Hematopoietic multipotent progenitor cell treated with erythropoietin and hydrocortisone succinate and interleukin-3 and kit ligand, for 4 days (in vitro differentiated cells): Measurements from ENCODE around the gene AGPAT3.
A peak's percentile ranks its signal among the peaks of the same experiment; 100 is the strongest.
"Not testable (repeated sequence)": the region's sequence is repeated elsewhere in the genome, so short reads cannot be mapped to it uniquely, and the experiment has no call there.

Experiments used
- DNase-seq: peaks from one replicate; pipeline ENCODE4 v3.0.0-alpha.2; 2015

AGPAT3 gene

DNA sequence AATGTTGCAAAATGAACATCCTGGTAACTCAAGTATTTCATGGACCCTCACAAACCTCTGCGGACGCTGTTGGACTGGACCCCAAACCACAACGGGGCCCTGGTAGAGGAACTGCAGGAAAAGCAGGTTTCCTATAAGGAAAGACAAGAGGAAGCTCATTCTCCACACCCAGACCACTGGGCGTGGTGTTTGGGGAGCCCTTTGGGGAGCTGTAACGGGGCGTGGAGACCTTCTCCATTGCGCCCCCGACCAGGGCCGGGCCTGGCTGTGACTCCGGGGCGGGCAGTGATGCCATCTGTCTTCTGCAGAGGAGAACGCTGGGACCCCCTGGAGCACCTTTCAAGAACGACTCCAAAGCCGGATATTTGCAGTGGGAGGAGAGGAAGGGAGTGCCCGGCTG is 30.0 kb upstream of the AGPAT3 start:
- peak; percentile 51 for DNase-seq

DNA sequence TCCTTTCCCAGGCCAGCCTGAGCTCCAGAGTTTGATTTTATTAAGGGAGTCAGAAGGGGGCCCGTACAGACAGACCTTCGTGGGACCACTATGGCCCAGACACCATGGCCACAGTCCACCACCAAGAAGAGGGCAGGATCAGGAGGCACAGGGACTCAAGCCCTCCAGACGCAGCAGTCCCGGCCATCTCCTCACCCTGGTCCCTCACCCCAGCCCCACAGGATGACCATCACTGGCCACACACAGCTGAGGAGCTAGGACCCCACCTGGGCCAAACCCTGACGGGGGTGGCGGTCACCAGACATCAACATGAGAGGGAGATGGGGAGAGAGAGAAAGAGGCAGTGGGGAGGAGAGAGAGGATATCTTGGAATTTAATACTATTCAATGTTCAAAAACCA is 29.2 kb upstream of the AGPAT3 start:
- no peak for DNase-seq

GRCh38 chr21:43836616-43837015 is 28.4 kb upstream of the AGPAT3 start:
- DNase-seq = no peak

GRCh38 chr21:43840259-43840658 is 24.8 kb upstream of the AGPAT3 start:
- DNase-seq = no peak

DNA sequence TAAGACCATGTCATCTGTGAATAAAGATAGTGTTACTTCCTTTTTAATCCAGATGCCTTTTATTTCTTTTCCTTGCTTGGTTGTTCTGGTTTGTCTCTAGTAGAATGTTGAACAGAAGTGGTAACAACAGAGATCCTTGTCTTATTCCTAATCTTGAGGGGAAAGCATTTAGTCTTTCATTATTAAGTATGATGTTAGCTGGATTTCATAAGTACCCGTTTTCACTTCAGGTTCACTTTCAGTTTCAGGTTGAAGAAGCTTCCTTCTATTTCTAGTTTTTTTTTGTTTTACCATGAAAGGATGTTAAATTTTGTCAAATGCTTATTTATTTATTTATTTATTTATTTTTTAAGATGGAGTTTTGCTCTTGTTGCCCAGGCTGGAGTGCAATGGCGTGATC is 22.3 kb upstream of the AGPAT3 start:
- no peak for DNase-seq

DNA sequence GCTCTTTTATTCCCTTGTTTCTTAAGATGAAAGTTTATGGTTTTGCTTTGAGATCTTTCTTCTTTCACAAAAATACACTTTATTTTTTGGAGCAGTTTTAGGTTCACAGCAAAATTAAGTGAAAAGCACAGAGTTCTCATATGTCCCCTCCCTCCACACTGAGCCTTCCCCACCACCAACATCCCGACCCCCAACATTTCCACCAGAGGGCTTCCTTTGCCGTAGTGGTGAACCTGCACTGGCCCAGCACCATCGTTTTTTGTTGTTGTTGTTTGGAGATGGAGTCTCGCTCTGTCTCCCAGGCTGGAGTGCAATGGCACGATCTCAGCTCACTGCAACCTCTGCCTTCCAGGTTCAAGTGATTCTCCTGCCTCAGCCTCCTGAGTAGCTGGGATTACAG is 20.1 kb upstream of the AGPAT3 start:
- DNase-seq = not testable (repeated sequence)

- DNase-seq = no peak
Measured at GRCh38 chr21:43845386-43845785, 19.6 kb upstream of the AGPAT3 start.

- DNase-seq = no peak
Measured at GRCh38 chr21:43846430-43846829, 18.6 kb upstream of the AGPAT3 start.

DNA sequence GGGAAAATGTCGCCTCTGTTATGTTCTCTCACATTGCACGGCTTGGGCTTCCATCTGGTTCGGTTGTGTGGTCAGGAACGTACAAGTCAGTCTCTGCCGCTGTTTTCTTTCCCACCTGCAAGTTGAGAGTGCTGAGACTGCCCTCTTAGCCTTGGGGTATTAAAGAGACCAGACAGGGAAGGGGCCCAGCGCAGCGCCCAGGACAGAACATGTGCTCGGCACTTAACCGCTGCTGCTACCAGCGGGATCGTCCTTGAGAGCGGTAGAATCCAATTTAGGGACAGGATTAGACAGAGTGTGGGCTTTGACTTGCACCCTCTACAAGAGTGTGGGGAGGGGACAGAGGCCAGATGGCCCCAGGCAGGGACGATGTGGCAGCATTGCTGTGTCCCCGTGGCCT is 17.7 kb upstream of the AGPAT3 start:
- DNase-seq = no peak

- DNase-seq = no peak
Measured at GRCh38 chr21:43848771-43849170, 16.3 kb upstream of the AGPAT3 start.

- peak; percentile 57 for DNase-seq
Measured at GRCh38 chr21:43849532-43850299, 15.3 kb upstream of the AGPAT3 start.

DNA sequence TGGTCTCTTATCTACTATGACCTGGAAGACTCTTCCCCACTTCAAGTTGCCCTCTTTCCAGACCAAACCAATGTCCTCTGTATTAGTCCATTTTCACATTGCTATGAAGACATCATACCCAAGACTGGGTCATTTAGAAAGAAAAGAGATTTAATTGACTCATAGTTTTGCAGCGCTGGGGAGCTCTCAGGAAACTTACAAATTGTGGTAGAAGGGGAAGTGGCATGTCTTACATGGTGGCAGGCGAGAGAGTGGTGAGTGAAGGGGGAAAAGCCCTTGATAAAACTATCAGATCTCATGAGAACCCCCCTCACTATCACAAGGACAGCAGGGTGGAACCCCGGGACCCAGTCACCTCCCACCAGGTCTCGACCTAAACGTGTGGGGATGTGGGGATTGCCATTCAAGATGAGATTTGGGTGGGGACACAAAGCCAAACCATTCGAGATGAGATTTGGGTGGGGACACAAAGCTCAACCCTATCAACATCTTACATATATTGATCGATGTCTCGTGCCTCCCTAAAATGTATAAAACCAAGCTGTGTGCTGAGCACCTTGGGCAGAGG is 14.2 kb upstream of the AGPAT3 start:
- no peak for DNase-seq

GRCh38 chr21:43851593-43851992 is 13.4 kb upstream of the AGPAT3 start:
- DNase-seq = no peak

DNA sequence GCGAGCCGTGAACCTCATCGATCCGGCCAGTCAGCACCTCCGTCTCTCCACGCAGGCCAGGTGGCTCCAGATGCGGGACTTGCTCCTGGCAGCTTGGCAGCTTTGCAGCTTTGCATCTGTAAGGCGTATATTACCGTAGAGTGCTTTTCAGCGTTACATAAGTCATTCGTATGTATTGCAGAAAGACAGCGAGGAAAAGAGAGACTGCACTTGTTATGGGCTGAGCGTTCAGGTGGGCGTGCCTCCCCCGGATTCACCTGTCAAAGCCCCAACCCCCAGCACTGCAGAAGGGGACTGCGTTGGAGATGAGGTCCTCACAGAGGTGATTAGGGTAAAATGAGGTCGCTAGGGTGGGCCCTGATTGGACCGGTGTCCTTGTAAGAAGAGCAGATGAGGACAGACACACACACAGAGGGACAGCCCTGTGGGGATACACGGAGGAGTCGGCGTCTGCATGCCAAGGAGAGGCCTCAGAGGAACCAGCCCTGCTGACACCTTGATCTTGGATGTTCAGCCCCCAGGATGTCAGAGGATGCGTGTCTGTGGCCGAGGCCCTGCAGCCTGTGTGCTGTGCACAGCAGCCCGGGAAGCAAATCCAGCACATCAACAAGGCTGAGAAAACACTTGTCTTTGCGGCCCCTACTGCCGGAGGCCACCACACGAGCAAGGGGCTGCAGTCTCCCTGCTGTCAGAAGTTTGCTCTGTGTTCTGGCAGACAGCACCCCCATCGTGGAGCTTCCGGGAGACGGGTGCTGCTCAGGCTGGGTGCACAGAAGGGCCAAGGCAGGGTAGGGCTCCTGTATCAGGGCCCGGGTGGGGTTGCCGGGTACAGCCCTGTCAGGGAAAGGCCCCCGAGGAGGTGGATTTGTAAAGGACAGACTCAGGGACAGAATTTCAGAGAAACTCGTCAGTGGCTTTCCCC is 10.9 kb upstream of the AGPAT3 start:
- DNase-seq = no peak

GRCh38 chr21:43854773-43855633 is 10.0 kb upstream of the AGPAT3 start:
- peak; percentile 98 for DNase-seq

DNA sequence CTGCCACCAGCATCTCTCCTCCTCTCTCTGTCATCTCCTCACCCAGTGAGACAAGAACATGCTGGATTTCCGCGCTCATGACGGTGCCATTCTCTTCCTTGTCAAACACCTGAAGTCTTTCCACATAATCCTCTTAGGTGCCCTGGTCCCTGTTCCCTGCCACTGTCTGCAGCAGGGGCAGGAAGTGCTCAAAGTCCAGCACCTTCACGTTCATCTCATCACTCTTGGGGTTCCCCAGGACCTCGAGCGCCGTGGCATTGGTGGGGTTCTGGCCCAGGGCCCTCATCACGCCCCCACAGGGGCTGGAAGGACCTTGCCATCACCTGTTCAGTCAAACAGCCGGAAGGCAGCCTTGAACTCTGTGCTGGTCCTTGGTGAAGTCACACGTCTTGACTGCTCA is 9.1 kb upstream of the AGPAT3 start:
- DNase-seq = no peak

DNA sequence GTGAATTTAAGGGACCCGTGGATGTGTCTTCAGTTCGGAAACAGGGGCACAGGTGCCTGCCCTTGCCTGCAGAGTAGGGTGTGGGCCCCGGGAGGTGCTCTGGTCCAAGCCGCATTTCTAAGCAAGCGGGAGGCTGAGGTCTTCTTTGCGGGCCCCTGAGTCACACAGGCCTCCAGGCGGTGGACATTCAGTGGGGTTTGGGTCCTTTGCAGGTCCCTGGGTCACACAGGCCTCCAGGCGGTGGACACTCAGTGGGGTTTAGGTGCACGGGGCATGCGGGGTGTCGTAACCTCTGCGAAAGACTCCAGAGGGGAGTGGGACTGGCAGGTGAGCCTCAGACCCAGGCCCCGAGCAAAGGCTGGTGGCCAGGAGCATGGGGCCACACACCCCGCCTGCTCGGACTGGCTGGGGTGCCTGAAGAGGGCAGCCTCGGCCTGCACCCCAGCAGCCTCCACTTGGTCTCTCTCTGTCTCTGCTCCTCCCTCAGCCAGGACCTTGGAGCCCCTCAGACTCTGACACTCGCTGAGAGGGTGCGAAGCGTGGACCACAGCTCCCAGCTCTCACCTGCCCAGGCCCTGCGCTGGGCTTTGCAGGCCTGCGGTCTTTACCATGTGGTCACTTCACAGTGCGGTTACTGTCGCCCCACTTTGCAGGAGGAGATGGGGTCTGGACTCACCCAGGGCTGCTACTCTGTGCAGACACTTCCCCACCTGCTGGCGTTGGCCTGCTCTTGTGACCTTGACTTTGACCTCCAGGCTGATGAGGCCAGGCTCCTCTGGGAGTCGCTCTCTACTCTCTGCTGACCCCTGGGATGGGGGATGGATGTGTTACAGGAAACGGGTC is 6.0 kb upstream of the AGPAT3 start:
- DNase-seq = no peak

- DNase-seq = no peak
Measured at GRCh38 chr21:43859747-43860214, 5.2 kb upstream of the AGPAT3 start.

DNA sequence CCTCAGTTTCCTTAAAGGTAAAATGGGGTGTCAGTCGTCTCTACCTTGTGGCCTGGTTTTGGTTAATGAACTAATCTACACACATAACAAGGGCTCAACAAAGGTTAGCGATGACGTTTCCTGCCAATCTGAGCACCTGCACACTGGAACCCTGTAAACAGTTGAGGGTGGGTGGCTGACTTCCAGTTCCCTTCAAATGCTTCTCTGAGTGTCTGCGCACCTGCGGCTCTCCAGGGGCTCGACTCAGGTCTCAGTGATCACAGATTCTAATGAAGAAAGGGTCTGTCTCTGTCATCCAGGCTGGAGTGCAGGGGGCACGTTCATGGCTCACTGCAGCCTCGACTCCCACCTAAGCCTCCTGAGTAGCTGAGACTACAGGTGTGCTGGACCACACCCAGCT is 3.3 kb upstream of the AGPAT3 start:
- DNase-seq = no peak

DNA sequence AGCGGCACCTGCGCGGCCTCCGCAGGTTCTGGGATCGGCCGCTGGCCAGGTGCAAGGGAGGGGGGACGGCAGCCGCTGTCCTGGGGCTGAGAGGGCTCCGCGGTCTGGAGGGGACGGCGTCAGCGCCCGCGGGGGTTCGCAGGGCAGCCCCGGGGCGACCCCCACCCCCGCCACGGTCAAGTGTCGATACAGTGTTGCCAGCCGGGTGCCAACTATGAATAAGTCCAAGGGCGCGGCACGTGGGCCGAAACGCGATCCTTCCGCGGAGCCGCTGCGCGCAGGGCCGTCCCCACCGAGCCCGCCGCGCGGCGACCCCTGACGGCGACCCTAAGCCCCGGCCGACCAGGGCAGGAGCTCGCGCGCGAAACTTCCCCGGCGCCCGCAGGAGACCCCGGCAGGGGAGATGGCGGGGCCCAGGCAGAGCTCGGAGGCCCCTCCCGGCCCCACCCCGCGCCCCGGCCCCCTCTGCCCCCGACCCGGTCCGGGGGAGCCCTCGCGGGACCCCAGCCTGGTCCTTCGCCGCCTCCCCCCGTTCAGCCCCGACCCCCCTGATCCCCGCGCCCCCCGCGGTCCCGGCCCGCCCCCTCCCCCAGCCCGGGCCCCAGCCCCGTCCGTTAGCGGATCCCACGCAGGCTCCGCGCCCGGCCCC is 586 bp upstream of the AGPAT3 start:
- peak; percentile 64 for DNase-seq
